H1 (cell line): ENCODE data around the gene CEP135. TPM values are rescaled to one million over a fixed set of nuclear protein-coding genes. Genes with fewer than 3 reads are reported as not detected.

Source experiments
- CTCF ChIA-PET: fragments of 300-600 bp; sonication (Branson Sonifier 250); formaldehyde crosslinking; loops from one replicate; lab custom pipeline; 2021; ENCODE audit not compliant: partially characterized antibody; lab: Charles Lee
- POLR2A ChIA-PET: fragments of 300-600 bp; sonication (Branson Sonifier 250); formaldehyde crosslinking; loops from one replicate; lab custom pipeline; 2021; ENCODE audit warnings: inconsistent platforms; ENCODE audit not compliant: partially characterized antibody; lab: Charles Lee
- DNase-seq, 2 experiments: peaks; one replicate each; pipeline versions ENCODE4 v3.0.0 to v3.0.0-alpha.2; 2010 to 2022; ENCODE audit warnings: low spot score in 2 of 2, low read depth in 1 of 2, mixed read lengths in 1 of 2
- FAIRE-seq: peaks from 2 replicates; lab custom pipeline; 2011; peaks lifted over from hg19 to GRCh38; lab: Jason Lieb, UNC
- H2AFZ ChIP-seq: 2 replicates; pipeline ENCODE4 v1.8.1; 2012; ENCODE audit warnings: low read length, inconsistent platforms
- H2AK5ac ChIP-seq: 2 replicates; pipeline ENCODE4 v1.6.1; 2013; ENCODE audit warnings: low read depth, low read length
- H2BK120ac ChIP-seq: replicated peaks from 2 replicates; pipeline ENCODE3; 2013; ENCODE audit warnings: low read depth, low read length, inconsistent platforms
- H2BK12ac ChIP-seq: 2 replicates; pipeline ENCODE4 v1.6.1; 2013; ENCODE audit warnings: low read depth, low read length
- H2BK15ac ChIP-seq: 2 replicates; pipeline ENCODE4 v1.6.1; 2013; ENCODE audit warnings: low read length
- H2BK20ac ChIP-seq: 2 replicates; pipeline ENCODE4 v1.6.1; 2013; ENCODE audit warnings: low read length
- H2BK5ac ChIP-seq: 2 replicates; pipeline ENCODE4 v1.6.1; 2013; ENCODE audit warnings: low read depth, low read length
- H3K14ac ChIP-seq: 2 replicates; pipeline ENCODE4 v1.6.1; 2013; ENCODE audit warnings: inconsistent platforms; ENCODE audit not compliant: insufficient read length
- H3K18ac ChIP-seq: 2 replicates; pipeline ENCODE4 v1.6.1; 2013; ENCODE audit warnings: low read length; ENCODE audit errors: extremely low read depth
- H3K23ac ChIP-seq: 2 replicates; pipeline ENCODE4 v1.6.1; 2013; ENCODE audit warnings: inconsistent platforms; ENCODE audit not compliant: insufficient read length
- H3K23me2 ChIP-seq: 2 replicates; pipeline ENCODE4 v1.6.1; 2013; ENCODE audit warnings: low read depth, low read length
- H3K27ac ChIP-seq: 2 replicates; pipeline ENCODE4 v1.6.1; 2011; ENCODE audit warnings: low read depth, low read length, inconsistent platforms
- H3K27me3 ChIP-seq, 4 experiments: replicated peaks in 1 of 4; 1 replicate in 1 of 4; 2 replicates in 3 of 4; pipeline versions ENCODE4 v1.6.1 to v1.8.1; 2011 to 2013; ENCODE audit warnings: low read length in 3 of 4, mild to moderate bottlenecking in 3 of 4, inconsistent platforms in 2 of 4, mixed read lengths in 2 of 4, moderate library complexity in 1 of 4; ENCODE audit not compliant: control insufficient read depth in 3 of 4, insufficient read depth in 3 of 4; ENCODE audit errors: extremely low read depth in 1 of 4
- H3K36me3 ChIP-seq, 4 experiments: 2 replicates each; pipeline versions ENCODE4 v1.6.1 to v1.8.1; 2011 to 2013; ENCODE audit warnings: mild to moderate bottlenecking in 4 of 4, low read length in 3 of 4, moderate library complexity in 2 of 4, control low read depth in 1 of 4, inconsistent platforms in 1 of 4; ENCODE audit not compliant: insufficient read depth in 4 of 4, control insufficient read depth in 2 of 4
- H3K4ac ChIP-seq: replicated peaks from 2 replicates; pipeline ENCODE3; 2013; ENCODE audit warnings: low read length, low read depth, mixed read lengths, inconsistent platforms; ENCODE audit not compliant: insufficient read length
- H3K4me1 ChIP-seq, 4 experiments: replicated peaks in 1 of 4; 1 replicate in 1 of 4; 2 replicates in 3 of 4; pipeline versions ENCODE4 v1.6.1 to v1.8.1; 2011 to 2013; ENCODE audit warnings: low read length in 3 of 4, inconsistent platforms in 2 of 4, mixed read lengths in 1 of 4; ENCODE audit not compliant: insufficient read depth in 4 of 4, control insufficient read depth in 3 of 4
- H3K4me2 ChIP-seq, 2 experiments: 2 replicates each; pipeline versions ENCODE4 v1.6.1 to v1.8.1; 2011 to 2013; ENCODE audit warnings: low read depth in 2 of 2, low read length in 2 of 2, control low read depth in 1 of 2, inconsistent platforms in 1 of 2, mild to moderate bottlenecking in 1 of 2; ENCODE audit not compliant: insufficient read depth in 1 of 2
- H3K4me3 ChIP-seq, 4 experiments: fragments of 200-600, 300-600 bp in 1 of 4; sonication (generic), shearing (Covaris generic), sonication (Bioruptor Twin) in 1 of 4; 2 replicates each; pipeline versions ENCODE4 v1.5.1 to v1.8.1; 2011 to 2016; ENCODE audit warnings: low read length in 4 of 4, low read depth in 3 of 4, control low read depth in 2 of 4, inconsistent platforms in 2 of 4, mild to moderate bottlenecking in 2 of 4, mixed read lengths in 1 of 4, moderate library complexity in 1 of 4; ENCODE audit not compliant: insufficient read depth in 2 of 4; ENCODE audit errors: extremely low read depth in 1 of 4
- H3K56ac ChIP-seq: replicated peaks from 2 replicates; pipeline ENCODE3; 2013; ENCODE audit warnings: low read depth, mild to moderate bottlenecking, mixed read lengths, low read length, inconsistent platforms; ENCODE audit not compliant: insufficient read length
- H3K79me1 ChIP-seq: 2 replicates; pipeline ENCODE4 v1.6.1; 2013; ENCODE audit warnings: low read depth, low read length, control low read depth
- H3K79me2 ChIP-seq, 2 experiments: 2 replicates each; pipeline versions ENCODE4 v1.6.1 to v1.8.1; 2012 to 2013; ENCODE audit warnings: low read length in 2 of 2, mild to moderate bottlenecking in 2 of 2, inconsistent platforms in 1 of 2; ENCODE audit not compliant: insufficient read depth in 2 of 2, control insufficient read depth in 1 of 2
- H3K9ac ChIP-seq, 4 experiments: replicated peaks in 1 of 4; 1 replicate in 1 of 4; 2 replicates in 3 of 4; pipeline versions ENCODE4 v1.6.1 to v1.8.1; 2011 to 2013; ENCODE audit warnings: low read depth in 3 of 4, low read length in 3 of 4, control low read depth in 2 of 4, mild to moderate bottlenecking in 2 of 4, moderate library complexity in 2 of 4, inconsistent platforms in 1 of 4; ENCODE audit errors: extremely low read depth in 1 of 4
- H3K9me3 ChIP-seq, 2 experiments: 2 replicates each; pipeline versions ENCODE4 v1.6.1 to v1.8.1; 2012 to 2013; ENCODE audit warnings: mild to moderate bottlenecking in 2 of 2, moderate library complexity in 2 of 2, control low read depth in 1 of 2, inconsistent platforms in 1 of 2, low read depth in 1 of 2, low read length in 1 of 2, mixed read lengths in 1 of 2; ENCODE audit not compliant: insufficient read depth in 2 of 2
- H4K20me1 ChIP-seq, 2 experiments: replicated peaks in 1 of 2; 2 replicates each; pipeline versions ENCODE3 to v1.8.1; 2011 to 2013; ENCODE audit warnings: inconsistent platforms in 2 of 2, low read length in 2 of 2, mild to moderate bottlenecking in 1 of 2; ENCODE audit not compliant: insufficient read depth in 2 of 2, control insufficient read depth in 1 of 2
- H4K5ac ChIP-seq: 2 replicates; pipeline ENCODE4 v1.6.1; 2013; ENCODE audit warnings: low read length, low read depth, mixed read lengths, inconsistent platforms; ENCODE audit not compliant: insufficient read length
- H4K8ac ChIP-seq: 2 replicates; pipeline ENCODE4 v1.8.0; 2013; ENCODE audit warnings: mild to moderate bottlenecking, moderate library complexity, low read length, inconsistent platforms; ENCODE audit not compliant: insufficient read depth; ENCODE audit errors: extremely low read depth
- H4K91ac ChIP-seq: replicated peaks from 2 replicates; pipeline ENCODE3; 2013; ENCODE audit warnings: low read length, mixed read lengths, inconsistent platforms; ENCODE audit not compliant: insufficient read length
- ASH2L ChIP-seq: fragments of 200-600, 300-600 bp; sonication (generic); IDR thresholded peaks from one replicate; pipeline ENCODE4 v1.7.1; 2017; ENCODE audit warnings: low read length
- ATF2 ChIP-seq: IDR thresholded peaks from 2 replicates; pipeline ENCODE4 v1.6.1; 2012; ENCODE audit warnings: low read length, inconsistent platforms
- RFX5 ChIP-seq: IDR thresholded peaks from 2 replicates; pipeline ENCODE4 v1.6.1; 2011; ENCODE audit warnings: low read depth, low read length, improper control_type of control experiment, borderline replicate concordance
- SAP30 ChIP-seq: fragments of 300-600 bp; sonication (generic); IDR thresholded peaks from 2 replicates; pipeline ENCODE4 v1.7.1; 2012; ENCODE audit warnings: low read length, moderate library complexity, mild to moderate bottlenecking, inconsistent platforms; ENCODE audit not compliant: insufficient read depth, insufficient replicate concordance
- SIN3A ChIP-seq, 2 experiments: IDR thresholded peaks in 1 of 2; conservative IDR thresholded peaks in 1 of 2; 2 replicates each; pipeline ENCODE4 v1.6.1; 2011 to 2012; ENCODE audit warnings: low read length in 2 of 2, improper control_type of control experiment in 1 of 2, low read depth in 1 of 2, mild to moderate bottlenecking in 1 of 2
- SUZ12 ChIP-seq: fragments of 200-600 bp; sonication (generic); IDR thresholded peaks from 2 replicates; pipeline ENCODE4 v1.6.1; 2012; ENCODE audit warnings: mild to moderate bottlenecking, inconsistent platforms, low read length, moderate library complexity, mixed read lengths
- WGBS, 2 experiments: shearing (Covaris generic) in 1 of 2; methylation state at CpG; one replicate each; pipeline versions ENCODE4 v1.1.6 to v1.1.7; 2013 to 2015; ENCODE audit warnings: low lambda C conversion rate in 2 of 2, mixed read lengths in 2 of 2, inconsistent platforms in 1 of 2, low coverage in 1 of 2, missing lambda C conversion rate in 1 of 2; ENCODE audit not compliant: insufficient replicate concordance in 2 of 2, insufficient coverage in 1 of 2, insufficient read length in 1 of 2; ENCODE audit errors: extremely low coverage in 1 of 2, missing lambda C conversion rate in 1 of 2; 5-methylcytosine and 5-hydroxymethylcytosine counted together
- polyA plus RNA-seq, 7 experiments: library from polyadenylated mRNA; depleted of rRNA in 3 of 7; stranded (reverse) in 5 of 7; unstranded in 2 of 7; fragments of >200 nt in 5 of 7; fragments of 200-250 nt in 2 of 7; gene quantifications; 1 replicate in 5 of 7; 2 replicates in 1 of 7; 4 replicates in 1 of 7; pipeline versions ENCODE4 v1.2.1 to v1.2.3, GENCODE V29; 2011 to 2013; ENCODE audit warnings: missing spikeins in 2 of 7, mixed read lengths in 2 of 7
- total RNA-seq: library from RNA; stranded (reverse); fragmentation: NEBNext Ultra II Directional; extraction: Animal tissue kit (Norgen Biotek cat#: 25700); gene quantifications from 2 replicates; pipeline ENCODE4 v1.2.1, GENCODE V29; 2021
- TF ChIP-seq, protein P1 (sequence below): IDR thresholded peaks from 2 replicates; pipeline ENCODE4 v1.6.1; 2011; ENCODE audit warnings: low read length, improper control_type of control experiment
- TF ChIP-seq, protein P2 (sequence below): IDR thresholded peaks from 2 replicates; pipeline ENCODE4 v1.6.1; 2012; ENCODE audit warnings: inconsistent platforms

Gene CEP135
- total and polyA plus RNA-seq, 2 of the 8 experiments (the other 6 are each of a cell fraction or from before 2014, with no cell fraction given), result 2.7 to 14.5 TPM

GRCh38 chr4:55996646-55997045, 47.9 kb downstream of the CEP135 start:
- no peak overlapping the region for H3K4me3 ChIP-seq
- no peak overlapping the region for H4K8ac ChIP-seq
- no peaks in the 10 kb centered on the region for H3K9me3 ChIP-seq
- no peak overlapping the region for H4K5ac ChIP-seq
- H3K4me1 ChIP-seq, result peaks cover 0 to 4% (median 0%) of the 10 kb centered on the region in 4 experiments; a peak in 3 of 7 replicates
- H3K18ac ChIP-seq, result no peak overlapping the region
- no peaks in the 10 kb centered on the region for H3K27me3 ChIP-seq
- H3K27ac ChIP-seq, result no peak overlapping the region
- ChIA-PET CTCF (interaction anchor here (0.5 to 1.6 kb wide), 3 partner anchors 11 to 303 kb away, joined by 3 to 4 read pairs (median 3); no protein-coding TSS in a partner anchor), POLR2A (interaction anchor here (1.2 kb wide), 1 partner anchor 48 kb away, joined by 3 read pairs; the partner anchor contains the start of gene CEP135)
- no peaks in the 10 kb centered on the region for H3K79me1 ChIP-seq
- H2AK5ac ChIP-seq, result no peak overlapping the region
- no peaks in the 10 kb centered on the region for H4K20me1 ChIP-seq
- H3K14ac ChIP-seq, result no peak overlapping the region
- H3K36me3 ChIP-seq, result peaks cover 0 to 12% (median 6%) of the 10 kb centered on the region in 4 experiments; a peak in 3 of 8 replicates
- H3K4me2 ChIP-seq, result no peak overlapping the region
- H2BK20ac ChIP-seq, result no peak overlapping the region
- H2AFZ ChIP-seq, result no peak overlapping the region
- no peak overlapping the region for H3K9ac ChIP-seq
- H2BK12ac ChIP-seq, result no peak overlapping the region
- no peak overlapping the region for H2BK15ac ChIP-seq
- FAIRE-seq, result no peak
- H3K23ac ChIP-seq, result no peak overlapping the region
- H2BK5ac ChIP-seq, result no peak overlapping the region
- DNase-seq, result no peak
- H4K91ac ChIP-seq, result no peak overlapping the region
- H2BK120ac ChIP-seq, result no peak overlapping the region
- no peak overlapping the region for H3K56ac ChIP-seq
- H3K4ac ChIP-seq, result no peak overlapping the region
- 73% methylated on average over 2 of the region's 2 CpGs; no CpG with 5 or more reads in 1 of the 2 experiments for WGBS, 2 experiments
- TF ChIP-seq SAP30 (no peak), SUZ12 (no peak), SIN3A (conservative IDR thresholded peaks at IDR 0.05 in 1 of 2, IDR thresholded peaks at IDR 0.05 in 1 of 2; ENCODE audit: low read depth in 1 of 2, low read length in 2 of 2) (no peak), ASH2L (no peak), ATF2 (no peak), RFX5 (no peak)
- TF ChIP-seq, protein P1, sequence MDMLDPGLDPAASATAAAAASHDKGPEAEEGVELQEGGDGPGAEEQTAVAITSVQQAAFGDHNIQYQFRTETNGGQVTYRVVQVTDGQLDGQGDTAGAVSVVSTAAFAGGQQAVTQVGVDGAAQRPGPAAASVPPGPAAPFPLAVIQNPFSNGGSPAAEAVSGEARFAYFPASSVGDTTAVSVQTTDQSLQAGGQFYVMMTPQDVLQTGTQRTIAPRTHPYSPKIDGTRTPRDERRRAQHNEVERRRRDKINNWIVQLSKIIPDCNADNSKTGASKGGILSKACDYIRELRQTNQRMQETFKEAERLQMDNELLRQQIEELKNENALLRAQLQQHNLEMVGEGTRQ, result no peak
- TF ChIP-seq, protein P2, sequence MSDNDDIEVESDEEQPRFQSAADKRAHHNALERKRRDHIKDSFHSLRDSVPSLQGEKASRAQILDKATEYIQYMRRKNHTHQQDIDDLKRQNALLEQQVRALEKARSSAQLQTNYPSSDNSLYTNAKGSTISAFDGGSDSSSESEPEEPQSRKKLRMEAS, result no peak
- H3K79me2 ChIP-seq, result no peaks in the 10 kb centered on the region
- H3K23me2 ChIP-seq, result no peaks in the 10 kb centered on the region
